K562 (cell line): Measurements from ENCODE around the gene KDM2A. TPM values are rescaled to one million over a fixed set of nuclear protein-coding genes. Genes with fewer than 3 reads are reported as not detected.

Experiments used
- ATAC-seq: fragments of 200-7000 bp; cut with Tn5 transposase; 3 replicates; pipeline ENCODE4 v1.9.1; 2020; ENCODE audit warnings: moderate library complexity
- BruUV-seq: library from RNA; stranded (reverse); fragments of 400-500 nt; replicated peaks from 2 replicates; lab custom pipeline; 2021; lab: Mats Ljungman, UMichigan
- CTCF ChIA-PET: fragments of 300-600 bp; formaldehyde crosslinking; extraction: SDS; loops from one replicate; lab custom pipeline; 2021; ENCODE audit warnings: low intra/inter-chr PET ratio; lab: Yijun Ruan, JAX
- POLR2A ChIA-PET: fragments of 300-600, 350-650 bp; sonication (Branson Sonifier 250); formaldehyde crosslinking; extraction: SDS; loops from one replicate; lab custom pipeline; 2021; ENCODE audit warnings: antibody characterized with exemption, inconsistent platforms; lab: Yijun Ruan, JAX
- DNase-seq, 4 experiments: peaks; one replicate each; pipeline versions ENCODE4 v3.0.0 to v3.0.0-alpha.2; 2011 to 2018; ENCODE audit warnings: low spot score in 3 of 4, mixed read lengths in 3 of 4; ENCODE audit errors: extremely low read depth in 1 of 4
- FAIRE-seq: peaks from 2 replicates; lab custom pipeline; 2011; peaks lifted over from hg19 to GRCh38; lab: Jason Lieb, UNC
- H2AFZ ChIP-seq: 2 replicates; pipeline ENCODE4 v1.6.0; 2011; ENCODE audit warnings: low read depth, low read length, control low read depth, inconsistent platforms
- H3K27ac ChIP-seq: fragments of 200-600 bp; 3 replicates; pipeline ENCODE4 v1.8.0; 2011; ENCODE audit warnings: low read depth, mild to moderate bottlenecking, control low read depth, inconsistent platforms, low read length, moderate library complexity, mixed read lengths; ENCODE audit errors: extremely low read depth
- H3K27me3 ChIP-seq, 2 experiments: fragments of 300-600 bp in 1 of 2; 2 replicates in 1 of 2; 3 replicates in 1 of 2; pipeline versions ENCODE4 v1.6.0 to v1.8.0; 2011; ENCODE audit warnings: inconsistent platforms in 2 of 2, low read length in 2 of 2, mild to moderate bottlenecking in 1 of 2, mixed read lengths in 1 of 2, moderate library complexity in 1 of 2; ENCODE audit not compliant: control insufficient read depth in 2 of 2, insufficient read depth in 2 of 2
- H3K36me3 ChIP-seq: fragments of 300-600 bp; 3 replicates; pipeline ENCODE4 v1.8.0; 2011; ENCODE audit warnings: mild to moderate bottlenecking, low read length, inconsistent platforms; ENCODE audit not compliant: control insufficient read depth, insufficient read depth
- H3K4me1 ChIP-seq, 2 experiments: fragments of 200-600 bp in 1 of 2; replicated peaks in 1 of 2; 2 replicates in 1 of 2; 3 replicates in 1 of 2; pipeline versions ENCODE4 v1.5.1 to v1.8.0; 2011; ENCODE audit warnings: inconsistent platforms in 2 of 2, low read length in 2 of 2, mild to moderate bottlenecking in 1 of 2, mixed read lengths in 1 of 2, moderate library complexity in 1 of 2; ENCODE audit not compliant: control insufficient read depth in 2 of 2, insufficient read depth in 2 of 2
- H3K4me2 ChIP-seq: 2 replicates; pipeline ENCODE4 v1.6.1; 2011; ENCODE audit warnings: low read length, control low read depth, inconsistent platforms, mixed read lengths; ENCODE audit not compliant: insufficient read depth
- H3K4me3 ChIP-seq: fragments of 200-600 bp; sonication (generic), shearing (Covaris generic); 2 replicates; pipeline ENCODE4 v1.5.1; 2016; ENCODE audit warnings: control low read depth, inconsistent platforms
- H3K79me2 ChIP-seq: fragments of 200-600 bp; 3 replicates; pipeline ENCODE4 v1.8.0; 2011; ENCODE audit warnings: low read length, inconsistent platforms; ENCODE audit not compliant: control insufficient read depth, insufficient read depth
- H3K9ac ChIP-seq, 2 experiments: 2 replicates each; pipeline versions ENCODE4 v1.6.0 to v1.6.1; 2011; ENCODE audit warnings: low read depth in 2 of 2, low read length in 2 of 2, control low read depth in 1 of 2, inconsistent platforms in 1 of 2, mild to moderate bottlenecking in 1 of 2, mixed read lengths in 1 of 2; ENCODE audit not compliant: insufficient read depth in 1 of 2
- H3K9me1 ChIP-seq: one replicate; pipeline ENCODE4 v1.6.0; 2011; ENCODE audit warnings: inconsistent platforms, mild to moderate bottlenecking, low read length, moderate library complexity; ENCODE audit not compliant: control insufficient read depth, insufficient read depth
- H3K9me3 ChIP-seq: replicated peaks from 2 replicates; pipeline ENCODE4 v1.5.1; 2011; ENCODE audit warnings: low read depth, low read length, inconsistent platforms; ENCODE audit not compliant: control insufficient read depth, insufficient read depth
- H4K20me1 ChIP-seq: replicated peaks from 2 replicates; pipeline ENCODE4 v1.6.1; 2011; ENCODE audit warnings: low read length, inconsistent platforms, mixed read lengths; ENCODE audit not compliant: control insufficient read depth, insufficient read depth
- POLR2G ChIP-seq: fragments of 200-400 bp; formaldehyde crosslinking; IDR thresholded peaks from 2 replicates; pipeline ENCODE4 v1.6.1; 2017; ENCODE audit warnings: low read depth, mild to moderate bottlenecking, antibody characterized with exemption, low read length, moderate library complexity
- ZNF384 ChIP-seq: IDR thresholded peaks from 2 replicates; pipeline ENCODE4 v1.6.1; 2012; ENCODE audit warnings: low read depth, low read length, improper control_type of control experiment
- WGBS: fragments of 100-300 bp; shearing (Covaris generic); methylation state at CpG from one replicate; pipeline ENCODE4 v1.1.6; 2016; ENCODE audit warnings: low coverage, mixed read lengths; ENCODE audit not compliant: insufficient coverage; ENCODE audit errors: missing lambda C conversion rate; 5-methylcytosine and 5-hydroxymethylcytosine counted together
- in situ Hi-C: fragments of 300-500 bp; cut with MboI; formaldehyde crosslinking; loops from 4 replicates; pipeline ENCODE4 v1.15.0; 2018; ENCODE audit warnings: inconsistent platforms, mixed read lengths
- intact Hi-C: fragments of 100-400 bp; cut with micrococcal nuclease; formaldehyde crosslinking; loops from 2 replicates; pipeline ENCODE4 v1.14.2; 2022
- polyA plus RNA-seq, 8 experiments: library from polyadenylated mRNA; depleted of rRNA in 4 of 8; stranded (reverse) in 5 of 8; unstranded in 3 of 8; fragments of >200 nt; fragmentation: Nextera tagmentation in 2 of 8; fragmentation: Illumina TruSeq in 1 of 8; extraction: Ambion mirVana in 2 of 8; extraction: Trizol in 1 of 8; gene quantifications; 2 replicates each; pipeline versions ENCODE4 v1.2.1 to v1.2.3, GENCODE V29; 2011 to 2014; ENCODE audit warnings: inconsistent platforms in 1 of 8, missing spikeins in 1 of 8
- total RNA-seq, 7 experiments: library from RNA; depleted of rRNA in 6 of 7; stranded (reverse); fragments of >200 nt in 6 of 7; fragmentation: Illumina TruSeq in 2 of 7; extraction: Trizol in 2 of 7; gene quantifications; 2 replicates each; pipeline versions ENCODE4 v1.2.1 to v1.2.3, GENCODE V29; 2011 to 2021; ENCODE audit warnings: low replicate concordance in 1 of 7

Gene KDM2A
- total and polyA plus RNA-seq, 9 of the 15 experiments (the other 6 are each of a cell fraction or from before 2014, with no cell fraction given), result 5.0 to 39.3 (median 21.3) TPM

DNA sequence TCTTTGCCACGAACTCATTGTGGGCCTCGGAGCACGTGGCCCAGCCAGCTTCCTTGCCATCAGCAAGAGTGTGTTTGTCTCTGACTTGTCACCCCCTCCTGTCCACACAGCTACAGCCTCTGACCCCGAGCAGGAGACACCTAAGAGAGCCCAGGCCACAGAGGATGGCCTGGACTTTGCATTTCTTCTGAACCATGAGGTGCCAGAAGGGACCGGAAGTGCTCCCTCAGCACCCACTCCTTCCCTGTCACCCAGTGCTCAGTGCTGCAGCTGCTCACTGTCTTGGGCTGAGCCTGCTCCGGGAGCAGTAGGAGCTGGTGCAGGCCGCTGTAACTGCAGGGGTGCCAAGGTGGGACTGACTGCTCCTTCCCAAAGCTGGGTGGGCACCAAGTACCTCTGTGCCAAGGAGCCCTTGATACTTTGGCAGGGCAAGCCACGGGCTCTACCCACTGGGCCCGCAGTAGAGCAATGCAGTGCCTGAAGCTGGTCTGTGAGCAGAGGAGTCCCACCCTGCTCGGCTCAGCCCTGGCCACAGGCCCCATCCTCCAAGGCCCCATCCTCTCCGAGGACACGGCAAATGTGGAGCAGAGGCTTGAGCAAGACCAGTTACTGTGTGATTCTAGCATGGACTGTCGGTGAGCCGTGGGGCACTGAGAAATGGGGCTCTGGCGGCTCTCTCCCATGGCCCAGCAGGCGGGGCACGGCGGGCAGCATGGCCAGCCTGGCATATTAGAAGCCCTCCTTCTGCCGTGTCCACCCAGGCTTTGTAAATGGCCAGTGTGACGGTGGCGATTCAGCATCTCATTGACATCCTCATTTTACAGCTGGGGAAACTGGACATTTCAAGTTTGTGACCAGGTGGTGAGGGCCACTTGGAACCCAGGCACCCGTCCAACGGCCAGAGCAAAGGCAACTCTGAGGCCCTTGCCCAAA lies 153.5 kb downstream of the KDM2A start:
- peaks cover 4% of the 10 kb centered on the region for H3K9me1 ChIP-seq
- 93% methylated on average over 21 of the region's 23 CpGs for WGBS
- no peaks in the 10 kb centered on the region for H3K27me3 ChIP-seq
- CTCF ChIA-PET, result no interaction called here
- no peak overlapping the region for H3K4me2 ChIP-seq
- H3K4me3 ChIP-seq, result no peak overlapping the region
- H3K79me2 ChIP-seq, result peaks cover 97% of the 10 kb centered on the region
- FAIRE-seq, result no peak
- H4K20me1 ChIP-seq, result peaks cover 20% of the 10 kb centered on the region; the same call in 1 of the 2 replicates
- no peaks in the 10 kb centered on the region for H3K9me3 ChIP-seq
- no peak overlapping the region for H2AFZ ChIP-seq
- in situ Hi-C loops, result no loop called here
- TF ChIP-seq POLR2G, result 0 out of 2 replicates have a peak, but pooled peaks have one; percentile 8
- TF ChIP-seq ZNF384, result no peak
- peak overlapping the region in 1 of 2 experiments; percentile 70; a peak in 2 of 4 replicates for H3K9ac ChIP-seq
- no peak for DNase-seq
- POLR2A ChIA-PET, result interaction anchor here (1.7 kb wide), 1 partner anchor 16 kb away, joined by 11 read pairs; no protein-coding TSS in a partner anchor
- ATAC-seq, result no peak
- H3K27ac ChIP-seq, result no peak overlapping the region
- intact Hi-C loops, result no loop called here
- peaks cover 44 to 90% of the 10 kb centered on the region in 2 experiments for H3K4me1 ChIP-seq
- BruUV-seq, result no TSS peak
- peaks cover 82% of the 10 kb centered on the region; the same call in 2 of the 3 replicates for H3K36me3 ChIP-seq
